ENCODE measurements around the gene ADAMTS12.

Gene ADAMTS12

GRCh38 chr5:33846851-33847250, 44.9 kb downstream of the ADAMTS12 start:
- no peak for TF ChIP-seq CTCF (IDR thresholded peaks at IDR 0.05; ENCODE audit: low read depth, low read length)

GRCh38 chr5:33843579-33843978, 48.2 kb downstream of the ADAMTS12 start:
- no peak for TF ChIP-seq CTCF (IDR thresholded peaks at IDR 0.05; ENCODE audit: low read depth, low read length)
- H3K4me3 ChIP-seq (ENCODE audit: low read depth, low read length): no peak overlapping the region

More at GRCh38 chr5:33846851-33847250, 44.9 kb downstream of the ADAMTS12 start:
- H3K4me3 ChIP-seq (ENCODE audit: low read depth, low read length): no peak overlapping the region

GRCh38 chr5:33842456-33842855, 49.3 kb downstream of the ADAMTS12 start:
- TF ChIP-seq CTCF (IDR thresholded peaks at IDR 0.05; ENCODE audit: low read depth, low read length): no peak
- H3K4me3 ChIP-seq (ENCODE audit: low read depth, low read length): no peak overlapping the region

- no peak overlapping the region for H3K4me3 ChIP-seq (ENCODE audit: low read depth, low read length)
- no peak for TF ChIP-seq CTCF (IDR thresholded peaks at IDR 0.05; ENCODE audit: low read depth, low read length)
Measured at GRCh38 chr5:33841891-33842290, 49.9 kb downstream of the ADAMTS12 start.

- no peak overlapping the region for H3K4me3 ChIP-seq (ENCODE audit: low read depth, low read length)
- no peak for TF ChIP-seq CTCF (IDR thresholded peaks at IDR 0.05; ENCODE audit: low read depth, low read length)
Measured at GRCh38 chr5:33840927-33841547, 50.8 kb downstream of the ADAMTS12 start.

GRCh38 chr5:33837301-33837700, 54.5 kb downstream of the ADAMTS12 start:
- no peak for TF ChIP-seq CTCF (IDR thresholded peaks at IDR 0.05; ENCODE audit: low read depth, low read length)
- no peak overlapping the region for H3K4me3 ChIP-seq (ENCODE audit: low read depth, low read length)

- H3K4me3 ChIP-seq (ENCODE audit: low read depth, low read length): no peak overlapping the region
- no peak for TF ChIP-seq CTCF (IDR thresholded peaks at IDR 0.05; ENCODE audit: low read depth, low read length)
Measured at GRCh38 chr5:33834334-33834733, 57.5 kb downstream of the ADAMTS12 start.
